Loucy (cell line): ENCODE data around the gene WDR46.

Experiments
- EZH2phosphoT487 ChIP-seq: fragments of 200-600 bp; IDR thresholded peaks from 2 replicates; pipeline ENCODE4 v1.6.1; 2018; ENCODE audit warnings: antibody characterized with exemption, mild to moderate bottlenecking, moderate library complexity, borderline replicate concordance
- TF ChIP-seq, protein P1 (sequence below): fragments of 200-600 bp; sonication (generic); conservative IDR thresholded peaks from 2 replicates; pipeline ENCODE4 v1.5.1; 2014; ENCODE audit warnings: mild to moderate bottlenecking, antibody characterized with exemption, low read length

DNA sequence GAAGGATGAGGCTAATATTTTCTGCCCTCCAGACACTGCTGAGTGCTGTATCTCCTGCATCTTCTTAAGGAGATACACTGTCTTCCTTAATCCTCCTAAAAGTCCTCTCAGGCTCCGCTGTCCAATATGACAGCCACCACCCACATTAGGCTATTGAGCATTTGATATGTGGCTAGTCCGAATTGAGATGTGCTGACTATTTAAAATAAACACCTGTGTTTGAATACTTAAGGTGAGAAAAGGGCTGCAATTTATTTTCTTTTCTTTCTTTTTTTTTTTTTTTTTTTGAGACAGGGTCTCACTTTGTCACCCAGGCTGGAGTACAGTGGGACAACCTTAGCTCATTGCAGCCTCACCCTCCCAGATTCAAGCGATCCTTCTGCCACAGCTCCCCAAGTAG, 12.8 kb upstream of the WDR46 start:
- TF ChIP-seq, protein P1, sequence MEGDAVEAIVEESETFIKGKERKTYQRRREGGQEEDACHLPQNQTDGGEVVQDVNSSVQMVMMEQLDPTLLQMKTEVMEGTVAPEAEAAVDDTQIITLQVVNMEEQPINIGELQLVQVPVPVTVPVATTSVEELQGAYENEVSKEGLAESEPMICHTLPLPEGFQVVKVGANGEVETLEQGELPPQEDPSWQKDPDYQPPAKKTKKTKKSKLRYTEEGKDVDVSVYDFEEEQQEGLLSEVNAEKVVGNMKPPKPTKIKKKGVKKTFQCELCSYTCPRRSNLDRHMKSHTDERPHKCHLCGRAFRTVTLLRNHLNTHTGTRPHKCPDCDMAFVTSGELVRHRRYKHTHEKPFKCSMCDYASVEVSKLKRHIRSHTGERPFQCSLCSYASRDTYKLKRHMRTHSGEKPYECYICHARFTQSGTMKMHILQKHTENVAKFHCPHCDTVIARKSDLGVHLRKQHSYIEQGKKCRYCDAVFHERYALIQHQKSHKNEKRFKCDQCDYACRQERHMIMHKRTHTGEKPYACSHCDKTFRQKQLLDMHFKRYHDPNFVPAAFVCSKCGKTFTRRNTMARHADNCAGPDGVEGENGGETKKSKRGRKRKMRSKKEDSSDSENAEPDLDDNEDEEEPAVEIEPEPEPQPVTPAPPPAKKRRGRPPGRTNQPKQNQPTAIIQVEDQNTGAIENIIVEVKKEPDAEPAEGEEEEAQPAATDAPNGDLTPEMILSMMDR = no peak
- TF ChIP-seq EZH2phosphoT487 = no peak
